Measurements from ENCODE around the gene HDAC4. TPM values are rescaled to one million over a fixed set of nuclear protein-coding genes. Genes with fewer than 3 reads are reported as not detected.

HDAC4 gene
- total RNA-seq, 2 experiments from 2014 or later, result 22.6 to 24.5 TPM

- H3K4me1 Mint-ChIP-seq (ENCODE audit: low read depth), result peaks cover 51% of the 10 kb centered on the region
- no peak overlapping the region for H3K4me3 Mint-ChIP-seq
- H3K9me3 Mint-ChIP-seq, result no peaks in the 10 kb centered on the region
- peaks cover 13% of the 10 kb centered on the region for H3K27me3 Mint-ChIP-seq
- intact Hi-C loops (cut with micrococcal nuclease), result loop anchor here (5.0 kb wide), 1 partner anchor 125 kb away; no protein-coding TSS in a partner anchor
- POLR2A ChIA-PET, result interaction anchor here (1.1 to 1.7 kb wide), 2 partner anchors 12 to 31 kb away, joined by 3 to 4 read pairs; no protein-coding TSS in a partner anchor
- no peak for TF ChIP-seq CTCF (IDR thresholded peaks at IDR 0.05)
- DNase-seq (peak; percentile 0), ATAC-seq (no peak)
- H3K36me3 Mint-ChIP-seq (ENCODE audit: low read depth), result peaks cover 6% of the 10 kb centered on the region
- H3K27ac Mint-ChIP-seq, result no peak overlapping the region
- CTCF ChIA-PET, result no interaction called here
Observed at GRCh38 chr2:239272626-239273025, 128.2 kb downstream of the HDAC4 start.

GRCh38 chr2:239271882-239272281 lies 128.9 kb downstream of the HDAC4 start:
- peaks cover 13% of the 10 kb centered on the region for H3K27me3 Mint-ChIP-seq
- CTCF ChIA-PET, result no interaction called here
- intact Hi-C loops (cut with micrococcal nuclease), result loop anchor here (5.0 kb wide), 1 partner anchor 125 kb away; no protein-coding TSS in a partner anchor
- POLR2A ChIA-PET, result interaction anchor here (1.1 to 2.0 kb wide), 4 partner anchors 12 to 50 kb away, joined by 3 to 4 read pairs (median 4); no protein-coding TSS in a partner anchor
- peaks cover 58% of the 10 kb centered on the region for H3K4me1 Mint-ChIP-seq (ENCODE audit: low read depth)
- H3K36me3 Mint-ChIP-seq (ENCODE audit: low read depth), result peaks cover 6% of the 10 kb centered on the region
- TF ChIP-seq CTCF (IDR thresholded peaks at IDR 0.05), result no peak
- no peaks in the 10 kb centered on the region for H3K9me3 Mint-ChIP-seq
- DNase-seq, result no peak
- H3K27ac Mint-ChIP-seq, result no peak overlapping the region
- ATAC-seq, result no peak
- no peak overlapping the region for H3K4me3 Mint-ChIP-seq

- Mint-ChIP-seq H3K36me3 (ENCODE audit: low read depth) (peaks cover 6% of the 10 kb centered on the region), H3K4me1 (ENCODE audit: low read depth) (peaks cover 62% of the 10 kb centered on the region), H3K9me3 (no peaks in the 10 kb centered on the region), H3K27me3 (peaks cover 13% of the 10 kb centered on the region), H3K4me3 (no peak overlapping the region), H3K27ac (no peak overlapping the region)
- intact Hi-C loops (cut with micrococcal nuclease), result loop anchor here (5.0 kb wide), 1 partner anchor 126 kb away; no protein-coding TSS in a partner anchor
- DNase-seq (peak; percentile 0), ATAC-seq (no peak)
- TF ChIP-seq CTCF (IDR thresholded peaks at IDR 0.05), result no peak
- ChIA-PET CTCF (no interaction called here), POLR2A (interaction anchor here (1.1 to 2.0 kb wide), 4 partner anchors 11 to 51 kb away, joined by 3 to 4 read pairs (median 4); no protein-coding TSS in a partner anchor)
Observed at GRCh38 chr2:239271471-239271870, 129.3 kb downstream of the HDAC4 start.

- TF ChIP-seq CTCF (IDR thresholded peaks at IDR 0.05), result no peak
- ChIA-PET POLR2A (interaction anchor here (0.8 to 2.0 kb wide), 2 partner anchors 26 to 42 kb away, joined by 3 to 4 read pairs; no protein-coding TSS in a partner anchor), CTCF (interaction anchor here (0.7 kb wide), 1 partner anchor 127 kb away, joined by 5 read pairs; no protein-coding TSS in a partner anchor)
- ATAC-seq, result no peak
- Mint-ChIP-seq H3K27me3 (peaks cover 13% of the 10 kb centered on the region), H3K9me3 (no peaks in the 10 kb centered on the region), H3K27ac (no peak overlapping the region), H3K36me3 (ENCODE audit: low read depth) (peaks cover 6% of the 10 kb centered on the region), H3K4me3 (no peak overlapping the region), H3K4me1 (ENCODE audit: low read depth) (peaks cover 71% of the 10 kb centered on the region)
- intact Hi-C loops (cut with micrococcal nuclease), result loop anchor here (5.0 kb wide), 2 partner anchors 32 to 127 kb away; no protein-coding TSS in a partner anchor
- DNase-seq, result peak; percentile 1
Observed at GRCh38 chr2:239269916-239270315, 130.9 kb downstream of the HDAC4 start.

- no peak for TF ChIP-seq CTCF (IDR thresholded peaks at IDR 0.05)
- H3K4me1 Mint-ChIP-seq (ENCODE audit: low read depth), result peaks cover 71% of the 10 kb centered on the region
- H3K9me3 Mint-ChIP-seq, result no peaks in the 10 kb centered on the region
- ChIA-PET CTCF (interaction anchor here (1.0 to 2.4 kb wide), 4 partner anchors 10 to 127 kb away, joined by 3 to 10 read pairs (median 4); no protein-coding TSS in a partner anchor), POLR2A (no interaction called here)
- no peak for ATAC-seq
- intact Hi-C loops (cut with micrococcal nuclease), result loop anchor here (5.0 kb wide), 1 partner anchor 33 kb away; no protein-coding TSS in a partner anchor
- peaks cover 6% of the 10 kb centered on the region for H3K36me3 Mint-ChIP-seq (ENCODE audit: low read depth)
- no peak overlapping the region for H3K27ac Mint-ChIP-seq
- DNase-seq, result peak; percentile 4
- H3K27me3 Mint-ChIP-seq, result peaks cover 13% of the 10 kb centered on the region
- no peak overlapping the region for H3K4me3 Mint-ChIP-seq
Observed at GRCh38 chr2:239269173-239269885, 131.5 kb downstream of the HDAC4 start.

Measured in activated CD8-positive, alpha-beta T cell treated with anti-CD3 and anti-CD28 coated beads for 36 hours (primary cell).